Brain microvascular endothelial cell (primary cell): ENCODE results near the gene KDM5B.

Source experiments
- DNase-seq: peaks from one replicate; pipeline ENCODE4 v3.0.0-alpha.2; 2020
- H3K27ac ChIP-seq: fragments of 250-450 bp; sonication (Bioruptor Pico); 2 replicates; pipeline ENCODE4 v1.5.1; 2020; ENCODE audit warnings: mild to moderate bottlenecking, moderate library complexity
- H3K27me3 ChIP-seq: fragments of 250-450 bp; sonication (Bioruptor Pico); replicated peaks from 2 replicates; pipeline ENCODE4 v1.5.1; 2020; ENCODE audit warnings: mild to moderate bottlenecking
- H3K36me3 ChIP-seq: fragments of 250-450 bp; sonication (Bioruptor Pico); replicated peaks from 2 replicates; pipeline ENCODE4 v1.5.1; 2020; ENCODE audit warnings: mild to moderate bottlenecking
- H3K4me3 ChIP-seq: 2 replicates; pipeline ENCODE4 v1.5.1; 2011; ENCODE audit warnings: low read depth, mild to moderate bottlenecking, control low read depth, low read length, moderate library complexity
- CTCF ChIP-seq: IDR thresholded peaks from 2 replicates; pipeline ENCODE4 v1.5.1; 2011; ENCODE audit warnings: low read depth, mild to moderate bottlenecking, moderate library complexity, low read length, control low read depth, inconsistent platforms; ENCODE audit errors: missing control alignments
- in situ Hi-C: cut with HindIII; loops from 2 replicates; pipeline ENCODE4 v1.10.0; 2017; ENCODE audit warnings: low sequenced_read_pairs, low pct_ligation_motif_present

KDM5B gene

GRCh38 chr1:202703191-202703590, 105.0 kb downstream of the KDM5B start:
- no peak overlapping the region for H3K4me3 ChIP-seq
- in situ Hi-C loops = no loop called here
- peaks cover 54% of the 10 kb centered on the region for H3K27me3 ChIP-seq
- no peak for DNase-seq
- no peak for TF ChIP-seq CTCF
- H3K27ac ChIP-seq = no peak overlapping the region
- no peaks in the 10 kb centered on the region for H3K36me3 ChIP-seq

- Histone ChIP-seq H3K36me3 (no peaks in the 10 kb centered on the region), H3K27ac (no peak overlapping the region), H3K4me3 (no peak overlapping the region), H3K27me3 (peaks cover 52% of the 10 kb centered on the region)
- TF ChIP-seq CTCF = no peak
- in situ Hi-C loops = no loop called here
- DNase-seq = no peak
Measured at GRCh38 chr1:202702088-202702487, 106.1 kb downstream of the KDM5B start.

GRCh38 chr1:202701200-202701599, 107.0 kb downstream of the KDM5B start:
- Histone ChIP-seq H3K4me3 (no peak overlapping the region), H3K36me3 (no peaks in the 10 kb centered on the region), H3K27ac (no peak overlapping the region), H3K27me3 (peaks cover 48% of the 10 kb centered on the region)
- in situ Hi-C loops = no loop called here
- no peak for DNase-seq
- no peak for TF ChIP-seq CTCF

- no peak overlapping the region for H3K27ac ChIP-seq
- no peak for TF ChIP-seq CTCF
- no peak overlapping the region for H3K4me3 ChIP-seq
- no peaks in the 10 kb centered on the region for H3K36me3 ChIP-seq
- H3K27me3 ChIP-seq = peaks cover 49% of the 10 kb centered on the region
- in situ Hi-C loops = no loop called here
- DNase-seq = no peak
Measured at GRCh38 chr1:202700061-202700460, 108.2 kb downstream of the KDM5B start.

GRCh38 chr1:202698276-202698675, 109.9 kb downstream of the KDM5B start:
- Histone ChIP-seq H3K27ac (no peak overlapping the region), H3K36me3 (no peaks in the 10 kb centered on the region), H3K4me3 (no peak overlapping the region), H3K27me3 (peaks cover 38% of the 10 kb centered on the region)
- no peak for TF ChIP-seq CTCF
- in situ Hi-C loops = no loop called here
- no peak for DNase-seq

GRCh38 chr1:202697038-202697437, 111.2 kb downstream of the KDM5B start:
- Histone ChIP-seq H3K36me3 (no peaks in the 10 kb centered on the region), H3K27me3 (peaks cover 34% of the 10 kb centered on the region), H3K27ac (no peak overlapping the region), H3K4me3 (no peak overlapping the region)
- DNase-seq = no peak
- TF ChIP-seq CTCF = no peak
- in situ Hi-C loops = no loop called here
